A673 (cell line): ENCODE data around the gene DNAJB6.

Experiments used
- EZH2 ChIP-seq: fragments of 200-600 bp; sonication (generic); IDR thresholded peaks from 2 replicates; pipeline ENCODE4 v1.6.1; 2017; ENCODE audit warnings: borderline replicate concordance, low read depth, mild to moderate bottlenecking, mixed read lengths, antibody characterized with exemption, low read length; ENCODE audit not compliant: poor library complexity, severe bottlenecking
- TF ChIP-seq, protein P1 (sequence below): fragments of 300-800, 200-600 bp; sonication (generic); conservative IDR thresholded peaks from 2 replicates; pipeline ENCODE4 v1.5.1; 2017; ENCODE audit warnings: low read depth, mild to moderate bottlenecking, antibody characterized with exemption, low read length, moderate library complexity, mixed read lengths

DNA sequence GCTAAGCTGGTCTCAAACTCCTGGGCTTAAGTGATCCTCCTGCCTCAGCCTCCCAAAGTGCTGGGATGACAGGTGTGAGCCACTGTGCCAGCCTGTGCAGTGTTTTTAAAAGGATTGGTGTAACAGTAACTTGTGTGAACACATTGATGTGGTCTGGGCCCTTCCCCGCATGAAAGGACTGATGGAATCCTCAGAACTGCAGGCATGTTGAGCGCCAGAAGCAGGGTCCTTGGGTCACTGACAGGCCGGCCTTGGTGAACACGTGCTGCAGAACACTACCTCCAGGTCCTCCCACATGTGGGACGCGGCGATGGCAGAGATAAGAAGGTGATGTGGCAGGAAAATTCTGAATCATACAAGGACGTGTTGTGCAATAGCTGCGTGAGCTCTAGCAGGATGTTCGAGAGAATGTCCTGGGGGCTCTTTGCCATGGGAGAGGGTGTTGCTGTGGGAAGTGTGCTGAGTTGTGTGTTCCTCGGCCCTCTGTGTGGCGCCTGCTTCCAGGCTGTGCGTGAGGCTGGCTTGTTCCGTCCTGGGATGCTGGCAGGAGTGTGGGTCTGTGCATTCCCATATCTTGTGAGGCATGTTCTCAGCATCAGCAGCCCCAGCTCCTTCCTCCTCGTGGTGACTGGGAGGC is 68.2 kb downstream of the DNAJB6 start:
- TF ChIP-seq, protein P1, sequence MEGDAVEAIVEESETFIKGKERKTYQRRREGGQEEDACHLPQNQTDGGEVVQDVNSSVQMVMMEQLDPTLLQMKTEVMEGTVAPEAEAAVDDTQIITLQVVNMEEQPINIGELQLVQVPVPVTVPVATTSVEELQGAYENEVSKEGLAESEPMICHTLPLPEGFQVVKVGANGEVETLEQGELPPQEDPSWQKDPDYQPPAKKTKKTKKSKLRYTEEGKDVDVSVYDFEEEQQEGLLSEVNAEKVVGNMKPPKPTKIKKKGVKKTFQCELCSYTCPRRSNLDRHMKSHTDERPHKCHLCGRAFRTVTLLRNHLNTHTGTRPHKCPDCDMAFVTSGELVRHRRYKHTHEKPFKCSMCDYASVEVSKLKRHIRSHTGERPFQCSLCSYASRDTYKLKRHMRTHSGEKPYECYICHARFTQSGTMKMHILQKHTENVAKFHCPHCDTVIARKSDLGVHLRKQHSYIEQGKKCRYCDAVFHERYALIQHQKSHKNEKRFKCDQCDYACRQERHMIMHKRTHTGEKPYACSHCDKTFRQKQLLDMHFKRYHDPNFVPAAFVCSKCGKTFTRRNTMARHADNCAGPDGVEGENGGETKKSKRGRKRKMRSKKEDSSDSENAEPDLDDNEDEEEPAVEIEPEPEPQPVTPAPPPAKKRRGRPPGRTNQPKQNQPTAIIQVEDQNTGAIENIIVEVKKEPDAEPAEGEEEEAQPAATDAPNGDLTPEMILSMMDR = no peak
- no peak for TF ChIP-seq EZH2
